ENCODE measurements around the gene DLL4. TPM values are rescaled to one million over a fixed set of nuclear protein-coding genes. Genes with fewer than 3 reads are reported as not detected.

Gene DLL4
- total RNA-seq, 1 experiment from 2014 or later, result 1.5 TPM

- no peaks in the 10 kb centered on the region for H3K79me2 ChIP-seq (ENCODE audit: insufficient read depth, low read length)
- no TSS peak for BruUV-seq (replicated peaks)
- H3K9ac ChIP-seq (ENCODE audit: low read length), result no peak overlapping the region
- CTCF ChIA-PET, result no interaction called here
- H3K4me1 ChIP-seq (ENCODE audit: control insufficient read depth in 1 of 2, insufficient read depth in 2 of 2, low read length in 2 of 2), result no peaks in the 10 kb centered on the region
- no peak overlapping the region for H3K4me2 ChIP-seq (ENCODE audit: low read length)
- POLR2A ChIA-PET, result no interaction called here
- no peak for TF ChIP-seq EZH2phosphoT487 (IDR thresholded peaks at IDR 0.05; ENCODE audit: borderline replicate concordance)
- no peak for TF ChIP-seq CTCF (IDR thresholded peaks at IDR 0.05 in 2 of 3, conservative IDR thresholded peaks at IDR 0.05 in 1 of 3; ENCODE audit: borderline replicate concordance in 1 of 3, insufficient read depth in 1 of 3, low read depth in 2 of 3, low read length in 2 of 3)
- TF ChIP-seq ELF1 (IDR thresholded peaks at IDR 0.05; ENCODE audit: borderline replicate concordance, low read depth), result no peak
- TF ChIP-seq SIN3A (IDR thresholded peaks at IDR 0.05; ENCODE audit: low read depth), result no peak
- TF ChIP-seq CBX3 (IDR thresholded peaks at IDR 0.05; ENCODE audit: low read depth), result no peak
- TF ChIP-seq ATF3 (IDR thresholded peaks at IDR 0.05), result no peak
- no peak for TF ChIP-seq SP1 (IDR thresholded peaks at IDR 0.05; ENCODE audit: low read depth)
- no peaks in the 10 kb centered on the region for H3K27me3 ChIP-seq (ENCODE audit: insufficient read depth, low read length)
- no peaks in the 10 kb centered on the region for H3K9me2 ChIP-seq (ENCODE audit: insufficient read depth)
- H2AFZ ChIP-seq (ENCODE audit: low read depth, low read length, poor library complexity, severe bottlenecking), result no peak overlapping the region
- intact Hi-C loops (cut with micrococcal nuclease), result no loop called here
- RAD21 ChIA-PET (ENCODE audit: low non-redundant PET in 1 of 2, low total read pairs in 2 of 2, uncharacterized antibody in 2 of 2, unreplicated experiment in 2 of 2), result no interaction called here
- no peak overlapping the region for H3K27ac ChIP-seq (ENCODE audit: low read depth, low read length)
- H4K20me1 ChIP-seq (ENCODE audit: insufficient read depth), result no peaks in the 10 kb centered on the region
- H3K36me3 ChIP-seq (ENCODE audit: control insufficient read depth in 1 of 2, insufficient read depth in 2 of 2, low read length in 2 of 2), result peaks cover 66 to 85% of the 10 kb centered on the region in 2 experiments
- ATAC-seq, result no peak
- no peaks in the 10 kb centered on the region for H3K9me3 ChIP-seq (ENCODE audit: control insufficient read depth in 1 of 2, insufficient read depth in 1 of 2, low read depth in 1 of 2, low read length in 2 of 2)
- DNase-seq (ENCODE audit: low read depth, low spot score), result no peak
- no peak overlapping the region for H3K4me3 ChIP-seq (replicated peaks in 1 of 2; ENCODE audit: low read depth in 1 of 2, low read length in 2 of 2)
Measured at GRCh38 chr15:40982855-40983254, 53.7 kb downstream of the DLL4 start.

DNA sequence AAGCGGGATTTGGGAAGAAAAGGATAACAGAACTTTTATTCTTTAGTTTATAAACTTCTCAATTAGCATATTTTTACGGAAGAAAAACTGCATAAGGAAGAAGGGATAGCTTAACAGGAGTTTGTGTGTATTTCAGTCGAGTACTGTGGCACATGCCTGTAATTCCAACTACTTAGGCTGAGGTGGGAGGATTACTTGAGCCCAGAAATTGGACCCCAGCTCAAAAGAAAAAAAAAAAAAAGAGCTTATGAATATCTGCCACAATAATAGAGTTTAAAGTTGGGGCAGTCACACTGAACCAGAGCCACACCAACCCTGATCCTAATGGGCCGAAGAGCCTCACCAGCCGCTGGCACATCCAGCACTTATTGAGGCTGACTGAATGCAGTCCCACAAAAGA lies 55.3 kb downstream of the DLL4 start:
- no peak for ATAC-seq
- Histone ChIP-seq H3K27ac (ENCODE audit: low read depth, low read length) (no peak overlapping the region), H4K20me1 (ENCODE audit: insufficient read depth) (no peaks in the 10 kb centered on the region), H3K36me3 (ENCODE audit: control insufficient read depth in 1 of 2, insufficient read depth in 2 of 2, low read length in 2 of 2) (peaks cover 64 to 73% of the 10 kb centered on the region in 2 experiments), H3K9me3 (ENCODE audit: control insufficient read depth in 1 of 2, insufficient read depth in 1 of 2, low read depth in 1 of 2, low read length in 2 of 2) (no peaks in the 10 kb centered on the region), H3K4me1 (ENCODE audit: control insufficient read depth in 1 of 2, insufficient read depth in 2 of 2, low read length in 2 of 2) (no peaks in the 10 kb centered on the region), H3K27me3 (ENCODE audit: insufficient read depth, low read length) (no peaks in the 10 kb centered on the region), H3K9me2 (ENCODE audit: insufficient read depth) (no peaks in the 10 kb centered on the region), H3K4me3 (replicated peaks in 1 of 2; ENCODE audit: low read depth in 1 of 2, low read length in 2 of 2) (no peak overlapping the region), H3K4me2 (ENCODE audit: low read length) (no peak overlapping the region), H2AFZ (ENCODE audit: low read depth, low read length, poor library complexity, severe bottlenecking) (no peak overlapping the region), H3K9ac (ENCODE audit: low read length) (no peak overlapping the region), H3K79me2 (ENCODE audit: insufficient read depth, low read length) (no peaks in the 10 kb centered on the region)
- ChIA-PET RAD21 (ENCODE audit: low non-redundant PET in 1 of 2, low total read pairs in 2 of 2, uncharacterized antibody in 2 of 2, unreplicated experiment in 2 of 2) (no interaction called here), CTCF (no interaction called here), POLR2A (no interaction called here)
- DNase-seq (ENCODE audit: low read depth, low spot score), result no peak
- TF ChIP-seq EGR1 (IDR thresholded peaks at IDR 0.05; ENCODE audit: low read depth), result no peak
- no peak for TF ChIP-seq SRF (IDR thresholded peaks at IDR 0.05; ENCODE audit: low read depth)
- no peak for TF ChIP-seq SP1 (IDR thresholded peaks at IDR 0.05; ENCODE audit: low read depth)
- TF ChIP-seq RAD21 (IDR thresholded peaks at IDR 0.05; ENCODE audit: low read depth), result no peak
- no peak for TF ChIP-seq ZFX (IDR thresholded peaks at IDR 0.05)
- intact Hi-C loops (cut with micrococcal nuclease), result no loop called here
- no TSS peak for BruUV-seq (replicated peaks)

All from HCT116 (cell line).